Left hindlimb (tissue), 1 donor: ENCODE measurements around the gene ANKFN1.

ENCODE experiments used
- DNase-seq: peaks from one replicate; pipeline ENCODE4 v3.0.0-alpha.2; 2018

Gene ANKFN1

GRCh38 chr17:56447171-56447570 is 293.9 kb downstream of the ANKFN1 start:
- DNase-seq, result no peak

- DNase-seq, result no peak
These were observed 295.1 kb downstream of the ANKFN1 start for GRCh38 chr17:56448371-56448770.

GRCh38 chr17:56449176-56449575 is 295.9 kb downstream of the ANKFN1 start:
- DNase-seq, result no peak

GRCh38 chr17:56451629-56452028 is 298.4 kb downstream of the ANKFN1 start:
- no peak for DNase-seq

- DNase-seq, result no peak
These were observed 299.2 kb downstream of the ANKFN1 start for GRCh38 chr17:56452461-56452860.

- DNase-seq, result no peak
These were observed 304.2 kb downstream of the ANKFN1 start for GRCh38 chr17:56457501-56457900.

GRCh38 chr17:56465886-56466285 is 312.6 kb downstream of the ANKFN1 start:
- DNase-seq, result no peak

- DNase-seq, result no peak
These were observed 315.6 kb downstream of the ANKFN1 start for GRCh38 chr17:56468840-56469239.

- no peak for DNase-seq
These were observed 318.4 kb downstream of the ANKFN1 start for GRCh38 chr17:56471696-56472095.

- DNase-seq, result no peak
These were observed 321.8 kb downstream of the ANKFN1 start for GRCh38 chr17:56475116-56475515.

GRCh38 chr17:56478836-56479447 is 325.7 kb downstream of the ANKFN1 start:
- DNase-seq, result no peak

GRCh38 chr17:56480501-56480900 is 327.2 kb downstream of the ANKFN1 start:
- no peak for DNase-seq

GRCh38 chr17:56481659-56482058 is 328.4 kb downstream of the ANKFN1 start:
- DNase-seq, result no peak

GRCh38 chr17:56482229-56482628 is 329.0 kb downstream of the ANKFN1 start:
- DNase-seq, result no peak

GRCh38 chr17:56486732-56487131 is 333.5 kb downstream of the ANKFN1 start:
- DNase-seq, result no peak

GRCh38 chr17:56488800-56489199 is 335.5 kb downstream of the ANKFN1 start:
- DNase-seq, result no peak

GRCh38 chr17:56489980-56490379 is 336.7 kb downstream of the ANKFN1 start:
- DNase-seq, result no peak

- no peak for DNase-seq
These were observed 342.3 kb downstream of the ANKFN1 start for GRCh38 chr17:56495556-56495955.

- no peak for DNase-seq
These were observed 343.9 kb downstream of the ANKFN1 start for GRCh38 chr17:56497132-56497531.

GRCh38 chr17:56499799-56500388 is 346.6 kb downstream of the ANKFN1 start:
- no peak for DNase-seq

GRCh38 chr17:56502120-56502654 is 348.9 kb downstream of the ANKFN1 start:
- DNase-seq, result no peak

- no peak for DNase-seq
These were observed 352.0 kb downstream of the ANKFN1 start for GRCh38 chr17:56505154-56505756.

- DNase-seq, result no peak
These were observed 353.1 kb downstream of the ANKFN1 start for GRCh38 chr17:56506349-56506748.
